Loucy (cell line): ENCODE data around the gene DLGAP4.

Experiments used
- EZH2phosphoT487 ChIP-seq: fragments of 200-600 bp; IDR thresholded peaks from 2 replicates; pipeline ENCODE4 v1.6.1; 2018; ENCODE audit warnings: antibody characterized with exemption, mild to moderate bottlenecking, moderate library complexity, borderline replicate concordance
- TF ChIP-seq, protein P1 (sequence below): fragments of 200-600 bp; sonication (generic); conservative IDR thresholded peaks from 2 replicates; pipeline ENCODE4 v1.5.1; 2014; ENCODE audit warnings: mild to moderate bottlenecking, antibody characterized with exemption, low read length

DNA sequence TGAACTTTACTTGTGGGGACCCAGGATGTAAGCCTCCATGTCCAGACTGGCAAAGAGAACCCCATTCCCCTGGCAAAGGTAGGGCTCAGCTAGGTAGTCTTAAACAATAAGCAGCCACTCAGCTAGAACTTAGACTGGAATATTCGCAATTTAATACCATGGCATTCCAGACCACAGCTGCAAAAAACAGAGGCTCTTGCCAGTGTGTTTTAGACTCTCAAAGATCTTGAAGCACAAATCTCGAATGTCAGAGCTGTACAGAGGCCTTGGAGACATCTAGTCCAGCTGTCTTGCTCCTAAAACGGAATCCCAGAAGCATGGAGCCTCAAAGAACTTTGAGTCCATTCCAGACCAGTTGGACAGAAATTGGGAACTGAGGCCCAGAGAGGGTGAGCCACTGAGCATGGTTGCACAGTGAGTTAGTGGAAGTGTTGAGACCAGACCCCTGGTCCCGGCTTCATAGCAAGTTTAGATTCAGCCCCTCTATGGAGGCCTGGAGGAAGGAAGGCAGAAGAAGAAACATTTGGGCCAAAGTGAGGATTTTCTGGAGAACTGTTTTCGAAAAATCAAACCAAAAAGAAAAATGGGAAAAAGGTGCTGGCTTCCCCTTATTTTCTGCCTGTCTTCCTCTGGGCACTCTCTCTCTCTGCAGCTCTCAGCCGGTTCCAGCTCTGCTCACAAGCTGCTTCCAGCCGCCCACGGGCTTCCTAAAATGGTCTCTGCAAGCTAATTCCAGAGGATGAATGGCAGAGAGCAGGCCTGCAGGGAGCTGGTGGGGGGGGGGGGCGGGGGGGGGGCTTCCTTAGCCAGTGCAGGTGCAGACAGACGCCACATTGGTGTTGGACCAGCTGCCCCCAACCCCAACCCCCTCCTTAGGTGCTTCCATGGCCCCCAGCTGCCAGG lies 37.4 kb upstream of the DLGAP4 start:
- TF ChIP-seq, protein P1, sequence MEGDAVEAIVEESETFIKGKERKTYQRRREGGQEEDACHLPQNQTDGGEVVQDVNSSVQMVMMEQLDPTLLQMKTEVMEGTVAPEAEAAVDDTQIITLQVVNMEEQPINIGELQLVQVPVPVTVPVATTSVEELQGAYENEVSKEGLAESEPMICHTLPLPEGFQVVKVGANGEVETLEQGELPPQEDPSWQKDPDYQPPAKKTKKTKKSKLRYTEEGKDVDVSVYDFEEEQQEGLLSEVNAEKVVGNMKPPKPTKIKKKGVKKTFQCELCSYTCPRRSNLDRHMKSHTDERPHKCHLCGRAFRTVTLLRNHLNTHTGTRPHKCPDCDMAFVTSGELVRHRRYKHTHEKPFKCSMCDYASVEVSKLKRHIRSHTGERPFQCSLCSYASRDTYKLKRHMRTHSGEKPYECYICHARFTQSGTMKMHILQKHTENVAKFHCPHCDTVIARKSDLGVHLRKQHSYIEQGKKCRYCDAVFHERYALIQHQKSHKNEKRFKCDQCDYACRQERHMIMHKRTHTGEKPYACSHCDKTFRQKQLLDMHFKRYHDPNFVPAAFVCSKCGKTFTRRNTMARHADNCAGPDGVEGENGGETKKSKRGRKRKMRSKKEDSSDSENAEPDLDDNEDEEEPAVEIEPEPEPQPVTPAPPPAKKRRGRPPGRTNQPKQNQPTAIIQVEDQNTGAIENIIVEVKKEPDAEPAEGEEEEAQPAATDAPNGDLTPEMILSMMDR: no peak
- no peak for TF ChIP-seq EZH2phosphoT487
